Measurements from ENCODE around the gene POLD1. TPM values are rescaled to one million over a fixed set of nuclear protein-coding genes. Genes with fewer than 3 reads are reported as not detected.

Gene POLD1
- total and polyA plus RNA-seq, 2 of the 13 experiments (the other 11 are each of a cell fraction or from before 2014, with no cell fraction given) = 17.4 to 54.0 TPM

- no peak for TF ChIP-seq PRDM10 (CRISPR knock-in tag; IDR thresholded peaks at IDR 0.05; ENCODE audit: low read depth)
- TF ChIP-seq SOX6 (IDR thresholded peaks at IDR 0.05) = no peak
- TF ChIP-seq SOX6 (CRISPR knock-in tag; IDR thresholded peaks at IDR 0.05) = peak; percentile 59
- TF ChIP-seq, protein P1, sequence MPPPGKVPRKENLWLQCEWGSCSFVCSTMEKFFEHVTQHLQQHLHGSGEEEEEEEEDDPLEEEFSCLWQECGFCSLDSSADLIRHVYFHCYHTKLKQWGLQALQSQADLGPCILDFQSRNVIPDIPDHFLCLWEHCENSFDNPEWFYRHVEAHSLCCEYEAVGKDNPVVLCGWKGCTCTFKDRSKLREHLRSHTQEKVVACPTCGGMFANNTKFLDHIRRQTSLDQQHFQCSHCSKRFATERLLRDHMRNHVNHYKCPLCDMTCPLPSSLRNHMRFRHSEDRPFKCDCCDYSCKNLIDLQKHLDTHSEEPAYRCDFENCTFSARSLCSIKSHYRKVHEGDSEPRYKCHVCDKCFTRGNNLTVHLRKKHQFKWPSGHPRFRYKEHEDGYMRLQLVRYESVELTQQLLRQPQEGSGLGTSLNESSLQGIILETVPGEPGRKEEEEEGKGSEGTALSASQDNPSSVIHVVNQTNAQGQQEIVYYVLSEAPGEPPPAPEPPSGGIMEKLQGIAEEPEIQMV (CRISPR knock-in tag; IDR thresholded peaks at IDR 0.05; ENCODE audit: low read depth) = no peak
- TF ChIP-seq ZBTB40 (IDR thresholded peaks at IDR 0.05) = no peak
- no peak for TF ChIP-seq ZBTB40 (CRISPR knock-in tag; IDR thresholded peaks at IDR 0.05)
- TF ChIP-seq CREM (IDR thresholded peaks at IDR 0.05) = peak; percentile 38; the same call in 1 of the 2 replicates
- TF ChIP-seq CREM (CRISPR knock-in tag; IDR thresholded peaks at IDR 0.05) = no peak
- peak; percentile 63; the same call in 1 of the 2 replicates for TF ChIP-seq ELF4 (CRISPR knock-in tag; IDR thresholded peaks at IDR 0.05; ENCODE audit: borderline replicate concordance)
- no peak for TF ChIP-seq ZNF317 (CRISPR knock-in tag; IDR thresholded peaks at IDR 0.05)
- no peak for TF ChIP-seq ZNF850 (CRISPR knock-in tag; conservative IDR thresholded peaks at IDR 0.05)
- peak; percentile 53; the same call in 1 of the 2 replicates for TF ChIP-seq RARA (CRISPR knock-in tag; IDR thresholded peaks at IDR 0.05)
- TF ChIP-seq, protein P2, sequence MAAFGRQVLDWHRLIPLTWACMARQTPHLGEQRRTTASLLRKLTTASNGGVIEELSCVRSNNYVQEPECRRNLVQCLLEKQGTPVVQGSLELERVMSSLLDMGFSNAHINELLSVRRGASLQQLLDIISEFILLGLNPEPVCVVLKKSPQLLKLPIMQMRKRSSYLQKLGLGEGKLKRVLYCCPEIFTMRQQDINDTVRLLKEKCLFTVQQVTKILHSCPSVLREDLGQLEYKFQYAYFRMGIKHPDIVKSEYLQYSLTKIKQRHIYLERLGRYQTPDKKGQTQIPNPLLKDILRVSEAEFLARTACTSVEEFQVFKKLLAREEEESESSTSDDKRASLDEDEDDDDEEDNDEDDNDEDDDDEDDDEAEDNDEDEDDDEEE (CRISPR knock-in tag; IDR thresholded peaks at IDR 0.05) = no peak
Observed at GRCh38 chr19:50349277-50350057, 34.7 kb upstream of the POLD1 start (continued).

All from HepG2 (cell line).